ENCODE results near the gene RIBC2.

The RIBC2 gene

DNA sequence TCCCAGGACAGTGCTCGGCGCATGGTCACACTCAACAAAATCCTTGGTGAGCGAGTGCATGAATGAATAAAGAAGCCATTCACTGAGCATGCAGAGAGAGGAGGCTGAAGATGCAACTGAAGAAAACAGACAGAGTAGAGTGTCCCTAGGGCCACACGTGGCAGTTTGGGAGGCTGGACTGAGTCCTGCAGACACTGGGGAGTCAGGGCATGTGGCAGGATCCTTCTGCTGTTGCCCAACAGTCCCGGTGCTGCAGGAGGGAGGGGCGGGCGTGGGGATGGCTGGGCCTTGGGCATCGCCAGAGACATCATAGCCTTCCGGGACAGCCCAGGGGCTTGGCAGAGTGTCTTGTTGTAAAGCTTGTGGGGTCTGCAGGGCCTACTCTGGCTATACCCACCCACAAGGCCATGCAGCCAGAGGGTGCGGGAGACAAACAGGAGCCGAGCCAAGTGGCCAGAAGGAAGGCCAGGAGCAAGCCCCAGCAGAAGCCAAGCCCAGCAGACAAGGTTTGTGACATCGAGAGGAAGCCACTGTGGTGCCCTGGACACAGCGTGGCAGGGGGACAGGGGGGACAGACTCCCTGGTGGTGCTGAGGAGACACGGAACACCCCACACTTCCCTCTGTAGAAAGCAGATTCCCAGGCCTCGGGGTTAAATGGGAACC lies 62.5 kb downstream of the RIBC2 start:
- CTCF ChIA-PET, result no interaction called here
- TF ChIP-seq, protein P1, sequence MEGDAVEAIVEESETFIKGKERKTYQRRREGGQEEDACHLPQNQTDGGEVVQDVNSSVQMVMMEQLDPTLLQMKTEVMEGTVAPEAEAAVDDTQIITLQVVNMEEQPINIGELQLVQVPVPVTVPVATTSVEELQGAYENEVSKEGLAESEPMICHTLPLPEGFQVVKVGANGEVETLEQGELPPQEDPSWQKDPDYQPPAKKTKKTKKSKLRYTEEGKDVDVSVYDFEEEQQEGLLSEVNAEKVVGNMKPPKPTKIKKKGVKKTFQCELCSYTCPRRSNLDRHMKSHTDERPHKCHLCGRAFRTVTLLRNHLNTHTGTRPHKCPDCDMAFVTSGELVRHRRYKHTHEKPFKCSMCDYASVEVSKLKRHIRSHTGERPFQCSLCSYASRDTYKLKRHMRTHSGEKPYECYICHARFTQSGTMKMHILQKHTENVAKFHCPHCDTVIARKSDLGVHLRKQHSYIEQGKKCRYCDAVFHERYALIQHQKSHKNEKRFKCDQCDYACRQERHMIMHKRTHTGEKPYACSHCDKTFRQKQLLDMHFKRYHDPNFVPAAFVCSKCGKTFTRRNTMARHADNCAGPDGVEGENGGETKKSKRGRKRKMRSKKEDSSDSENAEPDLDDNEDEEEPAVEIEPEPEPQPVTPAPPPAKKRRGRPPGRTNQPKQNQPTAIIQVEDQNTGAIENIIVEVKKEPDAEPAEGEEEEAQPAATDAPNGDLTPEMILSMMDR (IDR thresholded peaks at IDR 0.05; ENCODE audit: control extremely low read depth, extremely low read depth, low read depth, missing control alignments), result no peak
- POLR2A ChIA-PET, result no interaction called here
- DNase-seq (ENCODE audit: extremely low spot score), result no peak

DNA sequence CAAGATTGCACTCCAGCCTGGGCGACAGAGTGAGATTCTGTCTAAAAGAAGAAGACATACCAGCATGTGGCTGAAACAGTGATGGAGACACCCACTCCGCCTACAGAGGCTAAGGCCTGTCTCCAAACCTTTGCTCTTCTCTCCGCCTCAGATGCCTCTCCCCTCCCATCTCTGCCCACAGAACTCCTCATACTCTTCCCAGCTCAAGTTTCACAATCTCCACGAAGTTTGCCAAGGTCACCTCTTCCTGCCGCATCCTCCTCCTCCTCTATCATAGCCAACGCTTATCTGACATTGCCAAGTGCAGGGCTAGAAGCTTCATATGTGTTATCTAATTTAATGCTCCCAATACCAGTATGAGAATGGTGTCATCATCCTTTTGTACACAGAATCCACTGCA lies 63.3 kb downstream of the RIBC2 start:
- POLR2A ChIA-PET, result no interaction called here

DNA sequence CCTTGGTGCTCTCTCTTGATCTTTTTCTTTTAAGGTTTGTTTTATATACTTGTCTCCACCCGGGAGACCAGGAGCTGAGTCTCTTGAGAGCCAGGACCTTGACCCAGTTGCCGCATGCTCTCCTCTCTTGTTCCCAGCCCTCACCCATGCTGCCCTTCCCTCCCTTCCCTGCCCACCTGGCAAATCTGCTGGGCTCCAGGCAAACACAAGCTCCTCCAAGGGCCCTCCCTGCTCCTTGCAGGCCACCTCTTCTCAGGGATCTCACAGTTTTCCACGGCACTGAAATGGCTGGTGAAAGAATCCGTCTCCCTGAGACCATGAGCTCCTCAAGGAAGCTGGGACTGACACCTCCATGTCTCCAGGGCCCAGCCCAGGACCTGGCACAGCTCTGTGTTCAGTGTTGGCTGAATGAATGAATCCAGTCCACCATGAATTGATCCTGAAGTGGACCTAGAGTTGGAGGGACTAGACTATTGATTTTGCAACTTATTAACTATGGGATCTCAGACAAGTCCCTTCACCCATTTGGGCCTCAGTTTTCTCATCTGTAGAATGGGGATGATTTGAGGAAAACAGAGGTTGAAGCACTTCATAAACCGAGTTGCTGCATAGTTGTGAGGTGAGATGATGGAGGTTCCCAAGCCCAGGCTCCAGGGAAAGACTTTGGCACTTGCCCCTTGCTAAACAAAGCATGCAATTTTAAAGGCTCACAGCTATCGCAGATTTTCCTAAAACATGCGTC lies 64.0 kb downstream of the RIBC2 start:
- TF ChIP-seq, protein P1 (IDR thresholded peaks at IDR 0.05; ENCODE audit: control extremely low read depth, extremely low read depth, low read depth, missing control alignments), result no peak
- DNase-seq (ENCODE audit: extremely low spot score), result no peak
- CTCF ChIA-PET, result no interaction called here
- POLR2A ChIA-PET, result no interaction called here

More for the DNA sequence above, 63.3 kb downstream of the RIBC2 start:
- DNase-seq (ENCODE audit: extremely low spot score), result no peak
- TF ChIP-seq, protein P1 (IDR thresholded peaks at IDR 0.05; ENCODE audit: control extremely low read depth, extremely low read depth, low read depth, missing control alignments), result no peak
- CTCF ChIA-PET, result no interaction called here

DNA sequence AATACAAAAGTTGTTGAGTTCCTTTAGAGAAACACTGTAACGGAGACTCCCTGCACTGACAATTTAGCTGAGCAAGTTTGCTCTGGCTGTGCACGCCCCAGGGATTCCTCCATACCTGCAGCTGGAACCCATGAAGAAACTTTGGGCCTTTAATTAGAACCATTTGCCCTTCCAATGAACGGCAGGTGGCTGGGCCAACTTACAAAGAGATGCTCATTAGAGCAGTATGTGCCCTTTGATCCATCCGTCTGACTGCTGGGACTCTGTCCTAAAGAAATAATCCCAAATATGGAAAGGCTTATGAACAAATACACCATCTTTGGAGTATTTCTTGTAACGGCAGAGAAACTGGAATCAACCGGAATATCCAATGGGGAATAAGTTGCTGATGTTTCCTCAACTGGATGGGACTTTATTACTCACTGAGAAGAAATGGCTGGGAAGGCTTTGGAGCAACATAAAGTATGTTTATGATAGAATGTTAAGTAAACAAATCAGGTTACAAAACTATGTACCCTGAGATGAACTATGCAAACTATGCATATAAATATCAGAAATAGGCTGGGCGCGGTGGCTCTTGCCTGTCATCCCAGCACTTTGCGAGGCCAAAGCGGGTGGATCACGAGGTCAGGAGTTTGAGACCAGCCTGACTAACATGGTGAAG lies 64.7 kb downstream of the RIBC2 start:
- DNase-seq (ENCODE audit: extremely low spot score), result no peak
- TF ChIP-seq, protein P1 (IDR thresholded peaks at IDR 0.05; ENCODE audit: control extremely low read depth, extremely low read depth, low read depth, missing control alignments), result no peak
- ChIA-PET CTCF (no interaction called here), POLR2A (no interaction called here)

DNA sequence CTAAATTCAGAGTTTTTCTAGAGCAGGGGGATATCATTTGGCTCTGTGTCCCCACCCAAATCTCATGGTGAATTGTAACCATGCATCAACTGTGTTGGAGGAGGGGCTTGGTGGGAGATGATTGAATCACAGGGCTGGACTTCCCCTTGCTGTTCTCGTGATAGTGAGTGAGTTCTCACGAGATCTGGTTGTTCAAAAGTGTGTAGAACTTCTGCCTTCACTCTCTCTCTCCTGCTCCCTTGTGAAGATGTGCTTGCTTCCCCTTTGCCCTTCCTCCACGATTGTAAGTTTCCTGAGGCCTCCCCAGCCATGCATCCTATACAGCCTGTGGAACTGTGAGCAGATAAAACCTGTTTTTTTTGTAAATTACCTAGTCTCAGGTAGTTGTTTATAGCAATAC lies 67.2 kb downstream of the RIBC2 start:
- no peak for DNase-seq (ENCODE audit: extremely low spot score)
- ChIA-PET POLR2A (no interaction called here), CTCF (no interaction called here)
- TF ChIP-seq, protein P1 (IDR thresholded peaks at IDR 0.05; ENCODE audit: control extremely low read depth, extremely low read depth, low read depth, missing control alignments), result no peak

DNA sequence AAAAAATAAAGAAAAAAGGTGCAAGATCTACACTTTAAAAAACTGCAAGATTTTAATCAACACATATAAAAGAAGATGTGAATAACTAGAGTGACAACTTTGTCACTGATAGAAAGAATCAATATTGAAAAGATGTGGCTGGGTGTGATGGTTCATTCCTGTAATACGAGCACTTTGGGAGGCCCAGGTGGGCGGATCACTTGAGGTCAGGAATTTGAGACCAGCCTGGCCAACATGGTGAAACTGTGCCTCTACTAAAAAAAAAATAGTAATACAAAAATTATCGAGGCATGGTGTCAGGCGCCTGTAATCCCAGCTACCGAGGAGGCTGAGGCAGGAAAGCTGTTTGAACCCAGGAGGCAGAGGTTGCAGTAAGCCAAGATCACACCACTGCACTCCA lies 68.2 kb downstream of the RIBC2 start:
- DNase-seq (ENCODE audit: extremely low spot score), result no peak
- CTCF ChIA-PET, result no interaction called here
- POLR2A ChIA-PET, result no interaction called here
- TF ChIP-seq, protein P1 (IDR thresholded peaks at IDR 0.05; ENCODE audit: control extremely low read depth, extremely low read depth, low read depth, missing control alignments), result no peak

Measured in GM10248 (cell line).